Adipocyte (in vitro differentiated cells): ENCODE results near the gene EPHA10.

Experiments used
- DNase-seq: peaks from one replicate; pipeline ENCODE4 v3.0.0-alpha.2; 2015; ENCODE audit warnings: low read depth
- H3K27me3 ChIP-seq: replicated peaks from 2 replicates; pipeline ENCODE4 v1.7.0; 2013; ENCODE audit warnings: mild to moderate bottlenecking, low read length, moderate library complexity; ENCODE audit not compliant: control insufficient read depth, insufficient read depth
- H3K36me3 ChIP-seq: 2 replicates; pipeline ENCODE4 v1.7.0; 2013; ENCODE audit warnings: low read length, mild to moderate bottlenecking, moderate library complexity; ENCODE audit not compliant: control insufficient read depth, insufficient read depth, severe bottlenecking
- H3K4me1 ChIP-seq: 2 replicates; pipeline ENCODE4 v1.7.0; 2013; ENCODE audit warnings: mild to moderate bottlenecking, low read length, moderate library complexity; ENCODE audit not compliant: control insufficient read depth, insufficient read depth
- H3K4me3 ChIP-seq: 2 replicates; pipeline ENCODE4 v1.7.0; 2013; ENCODE audit warnings: mild to moderate bottlenecking, low read length, moderate library complexity
- H3K9ac ChIP-seq: 2 replicates; pipeline ENCODE4 v1.7.0; 2013; ENCODE audit warnings: mild to moderate bottlenecking, low read length, moderate library complexity
- H3K9me3 ChIP-seq: 2 replicates; pipeline ENCODE4 v1.7.0; 2013; ENCODE audit warnings: mild to moderate bottlenecking, low read length, moderate library complexity; ENCODE audit not compliant: control insufficient read depth

Gene EPHA10

DNA sequence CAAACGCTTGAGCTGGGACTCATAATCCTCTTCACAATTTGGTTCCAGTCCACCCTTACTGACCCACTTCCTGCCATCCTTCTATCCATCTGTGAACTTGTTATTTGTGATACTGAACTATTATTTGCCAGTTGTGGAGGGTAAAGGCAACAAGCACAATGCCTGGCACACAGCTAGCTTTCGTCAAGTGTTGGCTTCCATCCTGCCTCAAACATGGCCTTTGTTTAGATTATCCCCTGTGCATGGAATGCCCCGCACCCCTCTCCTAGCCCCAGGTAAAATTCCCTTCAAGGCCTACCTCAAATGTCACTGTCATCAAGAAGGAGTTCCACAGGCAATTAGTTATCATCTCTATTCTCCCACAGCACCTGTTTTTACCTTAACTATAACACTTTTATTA lies 84.0 kb downstream of the EPHA10 start:
- Histone ChIP-seq H3K9ac (no peak overlapping the region), H3K27me3 (no peaks in the 10 kb centered on the region), H3K4me1 (peaks cover 7% of the 10 kb centered on the region), H3K9me3 (no peaks in the 10 kb centered on the region), H3K4me3 (no peak overlapping the region), H3K36me3 (peaks cover 42% of the 10 kb centered on the region)
- DNase-seq, result no peak

DNA sequence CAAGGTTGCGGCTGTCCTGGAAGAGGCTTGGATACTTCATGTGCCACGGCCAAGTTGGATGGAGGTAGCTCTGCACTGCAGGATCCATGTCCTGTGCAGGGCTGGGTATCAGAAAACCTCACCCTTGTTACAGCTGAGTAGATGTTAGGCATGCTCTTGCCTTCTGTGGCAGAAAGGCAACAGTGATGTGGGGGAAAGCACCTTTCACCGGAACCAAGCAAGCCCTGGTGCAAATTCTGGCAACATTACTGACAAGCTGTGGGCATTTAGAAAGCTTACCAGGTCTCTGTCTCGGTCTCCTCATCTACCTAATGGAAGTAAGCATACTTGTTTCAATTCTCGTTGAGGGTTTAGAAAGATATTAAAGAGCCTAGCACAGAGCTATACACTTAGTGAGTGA lies 87.1 kb downstream of the EPHA10 start:
- no peak overlapping the region for H3K4me3 ChIP-seq
- H3K36me3 ChIP-seq, result peaks cover 16% of the 10 kb centered on the region
- no peaks in the 10 kb centered on the region for H3K9me3 ChIP-seq
- H3K4me1 ChIP-seq, result peaks cover 7% of the 10 kb centered on the region
- peaks cover 15% of the 10 kb centered on the region for H3K27me3 ChIP-seq
- H3K9ac ChIP-seq, result no peak overlapping the region
- no peak for DNase-seq

DNA sequence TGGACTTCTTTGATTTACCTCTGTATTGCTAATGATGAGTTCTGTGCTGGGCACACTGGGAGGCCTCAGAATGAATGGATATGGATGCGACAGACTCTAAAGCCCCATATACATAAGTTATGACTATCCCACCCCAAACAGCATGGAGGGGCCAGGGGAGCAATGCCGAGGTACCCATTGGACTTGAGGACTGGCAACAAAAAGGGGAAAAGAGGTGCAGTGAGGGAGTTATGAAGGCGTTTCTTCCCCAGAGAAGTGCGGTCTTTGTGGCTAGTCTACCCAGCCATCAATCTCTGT lies 87.8 kb downstream of the EPHA10 start:
- Histone ChIP-seq H3K4me1 (peaks cover 7% of the 10 kb centered on the region), H3K36me3 (peaks cover 11% of the 10 kb centered on the region), H3K4me3 (no peak overlapping the region), H3K9me3 (no peaks in the 10 kb centered on the region), H3K9ac (no peak overlapping the region), H3K27me3 (peaks cover 22% of the 10 kb centered on the region)
- no peak for DNase-seq

DNA sequence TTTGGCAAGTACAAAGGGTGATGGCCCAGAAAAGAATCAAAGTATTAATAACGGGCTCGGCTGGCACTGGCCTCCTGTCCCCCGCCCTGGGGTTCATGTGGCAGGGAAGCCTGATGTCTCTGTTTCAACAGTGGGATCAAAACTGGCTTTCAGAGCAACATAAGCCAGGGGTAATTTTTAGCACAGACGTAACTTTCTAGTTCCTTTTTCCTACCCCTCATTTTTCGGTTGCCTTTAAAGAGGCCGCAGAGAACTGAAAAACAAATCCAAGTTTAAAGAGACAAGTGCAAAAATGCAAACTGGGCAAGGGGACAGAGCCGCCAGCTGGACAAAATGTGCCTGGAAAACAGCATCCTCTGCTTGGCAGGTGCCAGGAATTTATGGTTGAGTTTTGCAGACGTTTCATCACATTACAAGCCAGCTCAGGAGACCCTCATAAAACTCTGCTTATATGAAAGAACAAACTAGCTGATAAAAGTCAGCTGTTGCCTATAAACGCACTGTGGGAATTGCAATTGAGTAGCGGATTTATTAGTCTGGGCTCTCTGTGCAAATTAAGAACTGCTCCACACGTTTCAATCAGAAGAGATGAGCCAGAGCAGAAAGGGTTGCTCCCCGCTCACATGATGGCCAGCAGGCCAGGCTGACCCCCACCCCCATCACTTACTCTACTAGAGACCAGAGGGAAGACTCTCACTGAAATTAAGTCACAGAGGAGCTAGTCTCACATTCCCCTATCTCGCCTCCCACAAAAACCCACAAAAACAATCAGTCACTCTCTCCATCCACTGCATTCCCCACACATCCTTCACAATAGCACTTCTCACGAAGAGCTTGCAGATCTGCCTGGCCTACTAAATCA lies 88.4 kb downstream of the EPHA10 start:
- H3K36me3 ChIP-seq, result peaks cover 7% of the 10 kb centered on the region
- H3K9ac ChIP-seq, result no peak overlapping the region
- no peak for DNase-seq
- no peak overlapping the region for H3K4me3 ChIP-seq
- H3K4me1 ChIP-seq, result peaks cover 7% of the 10 kb centered on the region
- H3K27me3 ChIP-seq, result peaks cover 25% of the 10 kb centered on the region
- no peaks in the 10 kb centered on the region for H3K9me3 ChIP-seq

DNA sequence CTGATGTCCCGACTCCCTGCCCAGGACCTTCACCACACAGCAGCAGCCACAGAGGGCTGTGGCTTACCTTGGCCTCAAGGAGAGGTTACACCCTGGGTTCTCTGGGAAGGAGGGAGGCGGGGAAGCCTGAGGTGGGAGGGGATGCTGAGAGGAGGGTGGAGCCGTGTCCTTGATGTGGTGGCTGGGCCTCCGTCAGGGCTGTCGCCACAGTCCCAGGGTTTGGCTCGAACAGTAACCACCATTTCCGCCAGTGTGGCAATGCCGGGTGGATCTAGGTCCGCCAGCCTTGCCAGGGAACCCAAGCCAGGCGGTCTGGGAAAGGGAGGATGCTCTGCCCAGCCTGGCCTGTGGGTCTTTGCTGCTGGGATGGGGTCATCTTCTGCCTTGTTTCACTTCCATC lies 91.0 kb downstream of the EPHA10 start:
- Histone ChIP-seq H3K4me1 (peaks cover 7% of the 10 kb centered on the region), H3K9me3 (no peaks in the 10 kb centered on the region), H3K27me3 (peaks cover 41% of the 10 kb centered on the region), H3K9ac (no peak overlapping the region), H3K4me3 (no peak overlapping the region), H3K36me3 (no peaks in the 10 kb centered on the region)
- DNase-seq, result no peak

DNA sequence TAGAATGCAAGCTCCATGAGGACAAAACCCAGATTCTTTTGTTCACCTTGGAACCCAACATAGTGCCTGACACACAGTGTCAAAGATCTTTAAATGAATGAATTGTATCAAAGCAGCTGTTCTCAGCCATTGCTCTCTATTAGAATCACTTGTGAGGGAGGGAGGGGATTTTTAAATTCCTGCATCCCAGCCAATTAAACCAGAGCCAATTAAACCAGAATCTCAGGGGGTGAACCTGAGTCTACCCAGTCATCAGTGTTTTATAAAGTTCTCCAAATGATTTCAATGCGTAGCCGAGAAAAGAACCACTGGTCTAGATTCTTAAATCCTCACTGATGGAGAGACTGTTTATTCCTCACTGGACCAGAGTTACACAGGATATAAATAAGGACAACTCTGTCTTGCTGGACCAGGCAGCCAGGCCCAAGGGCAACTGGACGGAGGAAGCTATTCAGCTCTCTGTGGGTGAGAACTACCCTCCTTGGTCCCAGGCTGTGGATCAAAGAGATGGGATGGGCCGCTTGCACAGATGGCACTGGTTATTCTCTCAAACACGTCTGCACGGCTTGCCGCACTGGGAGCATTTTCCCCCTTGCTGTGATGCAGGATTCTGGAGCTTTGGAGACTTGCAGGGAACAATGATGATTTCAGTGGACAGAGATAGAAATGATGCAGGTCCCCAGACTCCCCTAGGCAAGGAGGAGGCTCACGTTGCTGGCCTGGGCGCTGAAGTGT lies 92.6 kb downstream of the EPHA10 start:
- H3K9me3 ChIP-seq, result no peaks in the 10 kb centered on the region
- H3K9ac ChIP-seq, result no peak overlapping the region
- peaks cover 51% of the 10 kb centered on the region for H3K27me3 ChIP-seq
- peaks cover 9% of the 10 kb centered on the region for H3K4me1 ChIP-seq
- no peak for DNase-seq
- H3K36me3 ChIP-seq, result no peaks in the 10 kb centered on the region
- no peak overlapping the region for H3K4me3 ChIP-seq

DNA sequence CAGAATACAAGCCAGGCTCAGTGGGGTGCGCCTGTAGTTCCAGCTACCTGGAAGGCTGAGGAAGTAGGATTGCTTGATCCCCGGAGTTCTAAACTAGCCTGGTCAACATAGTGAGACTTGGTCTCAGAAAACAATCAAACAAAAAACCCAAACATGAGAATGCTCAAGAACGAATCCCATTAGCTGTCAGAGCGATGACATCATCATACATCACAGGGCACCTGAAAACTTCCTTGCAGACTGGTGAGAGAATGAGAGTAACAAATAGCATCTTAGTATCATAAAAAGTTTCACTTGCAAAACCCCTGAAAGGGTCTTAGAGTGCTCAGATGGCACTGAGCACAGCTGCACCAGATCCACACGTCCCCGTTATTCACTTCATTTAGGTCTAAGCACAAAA lies 93.7 kb downstream of the EPHA10 start:
- no peak for DNase-seq
- no peak overlapping the region for H3K4me3 ChIP-seq
- H3K4me1 ChIP-seq, result peaks cover 14% of the 10 kb centered on the region
- no peak overlapping the region for H3K9ac ChIP-seq
- no peaks in the 10 kb centered on the region for H3K36me3 ChIP-seq
- peaks cover 51% of the 10 kb centered on the region for H3K27me3 ChIP-seq
- H3K9me3 ChIP-seq, result no peaks in the 10 kb centered on the region

DNA sequence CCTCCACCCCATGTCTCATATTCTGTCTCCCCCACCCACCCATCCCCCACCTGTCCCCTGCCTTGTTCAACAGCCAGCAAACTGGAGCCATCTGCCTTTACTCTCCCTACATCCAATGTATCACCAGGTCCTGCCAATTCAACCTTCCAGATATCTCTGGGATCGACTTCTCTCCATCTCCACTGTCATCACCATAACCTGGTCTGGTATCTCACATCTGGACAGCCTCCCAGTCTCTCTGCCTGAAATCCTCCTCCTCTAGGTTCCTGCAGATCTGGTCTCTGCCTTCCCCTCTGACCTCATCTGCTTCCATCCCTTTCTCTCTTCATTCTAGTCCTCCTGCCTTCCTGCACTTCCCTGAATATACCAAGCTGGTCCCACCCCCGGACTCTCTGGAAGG lies 94.8 kb downstream of the EPHA10 start:
- H3K9me3 ChIP-seq, result no peaks in the 10 kb centered on the region
- H3K36me3 ChIP-seq, result no peaks in the 10 kb centered on the region
- no peak overlapping the region for H3K9ac ChIP-seq
- peaks cover 58% of the 10 kb centered on the region for H3K27me3 ChIP-seq
- peaks cover 11% of the 10 kb centered on the region for H3K4me1 ChIP-seq
- no peak overlapping the region for H3K4me3 ChIP-seq
- DNase-seq, result no peak

DNA sequence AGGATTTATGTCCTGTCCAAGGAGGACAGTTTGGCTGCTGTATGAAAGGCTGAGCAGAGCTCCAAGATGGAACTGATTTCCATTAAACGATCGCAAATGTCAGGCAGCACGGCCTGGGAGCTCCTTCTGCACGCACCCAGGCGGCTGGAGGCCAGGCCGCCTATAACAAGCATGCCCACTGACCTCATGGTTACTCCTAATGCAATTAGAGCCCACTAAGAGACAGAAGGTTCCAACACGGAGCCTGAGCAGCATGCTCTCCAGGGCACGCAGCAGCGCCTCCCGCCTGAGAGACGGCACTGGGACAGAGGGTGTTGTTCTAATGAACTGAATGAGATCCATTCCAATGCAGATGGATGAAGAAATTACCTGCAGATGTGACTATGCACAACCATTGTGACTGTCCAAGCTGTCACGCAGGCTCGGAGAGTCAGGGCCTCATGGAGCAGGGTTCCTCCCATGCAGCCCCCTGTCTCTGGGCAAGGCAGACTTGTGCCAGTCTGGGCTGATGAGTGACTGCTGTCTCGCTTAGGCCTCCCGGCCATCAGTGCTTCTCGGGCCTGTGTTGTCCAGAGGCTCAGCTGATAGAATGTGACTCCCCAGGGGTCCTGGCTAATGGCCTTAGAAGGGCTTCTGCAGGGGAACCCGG lies 97.8 kb downstream of the EPHA10 start:
- Histone ChIP-seq H3K4me3 (no peak overlapping the region), H3K27me3 (peaks cover 36% of the 10 kb centered on the region), H3K9me3 (no peaks in the 10 kb centered on the region), H3K4me1 (peaks cover 11% of the 10 kb centered on the region), H3K9ac (no peak overlapping the region), H3K36me3 (no peaks in the 10 kb centered on the region)
- DNase-seq, result no peak

DNA sequence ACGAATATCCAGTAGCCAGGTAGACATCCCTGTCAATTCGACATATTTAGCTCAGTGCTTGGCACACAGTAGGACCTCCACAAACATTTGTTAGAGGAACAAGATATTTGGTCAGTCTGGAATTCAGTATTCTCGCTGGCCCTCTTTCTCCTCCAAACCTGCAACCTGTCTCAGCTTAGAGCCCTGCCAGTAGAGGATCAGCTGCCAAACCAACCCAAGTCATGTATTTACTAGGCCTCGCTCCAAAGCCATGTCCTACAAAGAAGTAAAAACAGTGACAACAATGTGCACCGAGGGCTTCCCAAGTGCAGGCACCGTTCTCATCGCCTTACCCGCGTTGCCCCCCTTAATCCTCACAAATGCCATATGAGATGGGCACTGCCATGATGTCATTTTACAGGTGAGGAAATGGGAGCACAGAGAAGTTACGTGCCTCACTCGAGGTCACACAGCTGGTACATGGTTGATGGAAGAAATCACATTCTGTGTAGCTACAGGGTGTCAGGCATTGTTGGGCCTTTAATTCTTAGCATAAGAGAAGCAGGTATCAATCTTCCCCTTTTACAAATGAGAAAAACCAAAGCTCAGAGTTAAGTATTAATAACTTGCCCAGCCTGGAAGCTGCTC lies 98.6 kb downstream of the EPHA10 start:
- no peaks in the 10 kb centered on the region for H3K9me3 ChIP-seq
- H3K9ac ChIP-seq, result no peak overlapping the region
- peaks cover 11% of the 10 kb centered on the region for H3K4me1 ChIP-seq
- H3K4me3 ChIP-seq, result no peak overlapping the region
- H3K27me3 ChIP-seq, result peaks cover 31% of the 10 kb centered on the region
- no peak for DNase-seq
- H3K36me3 ChIP-seq, result no peaks in the 10 kb centered on the region
